H9 (cell line): ENCODE measurements around the gene KLHL10. TPM values are rescaled to one million over a fixed set of nuclear protein-coding genes. Genes with fewer than 3 reads are reported as not detected.

Source experiments
- DNase-seq: peaks from one replicate; pipeline ENCODE4 v3.0.0-alpha.2; 2017
- H2AFZ ChIP-seq: one replicate; pipeline ENCODE4 v1.6.1; 2013; ENCODE audit warnings: mild to moderate bottlenecking, low read length, control low read depth, moderate library complexity
- H2AK5ac ChIP-seq: 2 replicates; pipeline ENCODE4 v1.6.1; 2013; ENCODE audit warnings: low read length, control low read depth, mixed read lengths; ENCODE audit not compliant: insufficient read length
- H2BK120ac ChIP-seq: one replicate; pipeline ENCODE4 v1.6.1; 2013; ENCODE audit warnings: low read depth, mild to moderate bottlenecking, low read length, control low read depth, inconsistent platforms; ENCODE audit not compliant: poor library complexity, severe bottlenecking
- H2BK12ac ChIP-seq: 2 replicates; pipeline ENCODE4 v1.6.1; 2013; ENCODE audit warnings: low read length, control low read depth, mixed read lengths, low read depth; ENCODE audit not compliant: insufficient read length
- H2BK15ac ChIP-seq: 2 replicates; pipeline ENCODE4 v1.6.1; 2013; ENCODE audit warnings: low read depth, low read length, control low read depth
- H2BK20ac ChIP-seq: one replicate; pipeline ENCODE4 v1.6.1; 2013; ENCODE audit warnings: low read depth, mild to moderate bottlenecking, low read length, control low read depth, inconsistent platforms; ENCODE audit not compliant: poor library complexity, severe bottlenecking
- H2BK5ac ChIP-seq: 2 replicates; pipeline ENCODE4 v1.6.1; 2013; ENCODE audit warnings: low read length, control low read depth, mixed read lengths; ENCODE audit not compliant: insufficient read length
- H3K14ac ChIP-seq: 2 replicates; pipeline ENCODE4 v1.6.1; 2013; ENCODE audit warnings: low read length, control low read depth; ENCODE audit not compliant: insufficient read depth
- H3K18ac ChIP-seq: 2 replicates; pipeline ENCODE4 v1.6.1; 2013; ENCODE audit warnings: low read depth, mild to moderate bottlenecking, mixed read lengths, low read length, control low read depth; ENCODE audit not compliant: insufficient read length
- H3K23ac ChIP-seq: 2 replicates; pipeline ENCODE4 v1.6.1; 2013; ENCODE audit warnings: low read length, control low read depth, mixed read lengths, low read depth; ENCODE audit not compliant: insufficient read length
- H3K23me2 ChIP-seq: 2 replicates; pipeline ENCODE4 v1.6.1; 2013; ENCODE audit warnings: low read depth, mild to moderate bottlenecking, mixed read lengths, low read length, control low read depth; ENCODE audit not compliant: insufficient read length, poor library complexity, severe bottlenecking
- H3K27ac ChIP-seq: 2 replicates; pipeline ENCODE4 v1.5.1; 2013; ENCODE audit warnings: low read length, control low read depth, mixed read lengths, low read depth; ENCODE audit not compliant: insufficient read length
- H3K27me3 ChIP-seq: 2 replicates; pipeline ENCODE4 v1.6.1; 2013; ENCODE audit warnings: low read length, control low read depth, inconsistent platforms; ENCODE audit not compliant: insufficient read depth
- H3K4ac ChIP-seq: 2 replicates; pipeline ENCODE4 v1.6.1; 2013; ENCODE audit warnings: low read depth, mild to moderate bottlenecking, control low read depth, inconsistent platforms, low read length, moderate library complexity
- H3K4me1 ChIP-seq: 2 replicates; pipeline ENCODE4 v1.6.1; 2013; ENCODE audit warnings: low read length, control low read depth, inconsistent platforms; ENCODE audit not compliant: insufficient read depth
- H3K4me2 ChIP-seq: 2 replicates; pipeline ENCODE4 v1.6.1; 2013; ENCODE audit warnings: low read length, control low read depth, mixed read lengths; ENCODE audit not compliant: insufficient read length, insufficient read depth
- H3K56ac ChIP-seq: 2 replicates; pipeline ENCODE4 v1.6.1; 2013; ENCODE audit warnings: low read depth, mild to moderate bottlenecking, mixed read lengths, low read length, control low read depth; ENCODE audit not compliant: insufficient read length
- H3K79me1 ChIP-seq: 2 replicates; pipeline ENCODE4 v1.6.1; 2013; ENCODE audit warnings: low read depth, mild to moderate bottlenecking, moderate library complexity, low read length, control low read depth, inconsistent platforms; ENCODE audit not compliant: insufficient read depth, poor library complexity, severe bottlenecking
- H3K79me2 ChIP-seq: 2 replicates; pipeline ENCODE4 v1.6.1; 2013; ENCODE audit warnings: low read length, control low read depth, inconsistent platforms; ENCODE audit not compliant: insufficient read depth
- H3K9ac ChIP-seq: 2 replicates; pipeline ENCODE4 v1.6.1; 2013; ENCODE audit warnings: low read length, control low read depth, mixed read lengths; ENCODE audit not compliant: insufficient read length; ENCODE audit errors: extremely low read depth
- H3K9me3 ChIP-seq: one replicate; pipeline ENCODE4 v1.6.1; 2013; ENCODE audit warnings: low read depth, low read length, inconsistent platforms; ENCODE audit not compliant: control insufficient read depth
- H3T11ph ChIP-seq: one replicate; pipeline ENCODE4 v1.6.1; 2013; ENCODE audit warnings: mild to moderate bottlenecking, low read length, control low read depth, inconsistent platforms
- H4K20me1 ChIP-seq: one replicate; pipeline ENCODE4 v1.6.1; 2013; ENCODE audit not compliant: control insufficient read depth, insufficient read length, insufficient read depth
- H4K5ac ChIP-seq: 2 replicates; pipeline ENCODE4 v1.6.1; 2013; ENCODE audit warnings: low read depth, mild to moderate bottlenecking, mixed read lengths, low read length, control low read depth; ENCODE audit not compliant: insufficient read length
- H4K8ac ChIP-seq: replicated peaks from 2 replicates; pipeline ENCODE4 v1.6.1; 2013; ENCODE audit warnings: low read length, control low read depth, mixed read lengths, low read depth; ENCODE audit not compliant: insufficient read length
- H4K91ac ChIP-seq: 2 replicates; pipeline ENCODE4 v1.6.1; 2013; ENCODE audit warnings: low read depth, mild to moderate bottlenecking, moderate library complexity, mixed read lengths, low read length, control low read depth; ENCODE audit not compliant: insufficient read length
- H3K27ac Mint-ChIP-seq, 3 experiments: 2 replicates in 2 of 3; 3 replicates in 1 of 3; pipeline ENCODE4 v1.8.0; 2020 to 2021; ENCODE audit warnings: mixed read lengths in 3 of 3, mild to moderate bottlenecking in 1 of 3, moderate library complexity in 1 of 3
- H3K27me3 Mint-ChIP-seq: 2 replicates; pipeline ENCODE4 v1.8.0; 2021; ENCODE audit warnings: low read depth, mild to moderate bottlenecking, moderate library complexity, mixed read lengths
- H3K36me3 Mint-ChIP-seq, 3 experiments: 2 replicates in 2 of 3; 3 replicates in 1 of 3; pipeline ENCODE4 v1.8.0; 2020 to 2021; ENCODE audit warnings: low read depth in 3 of 3, mixed read lengths in 3 of 3; ENCODE audit not compliant: insufficient read depth in 1 of 3
- H3K4me1 Mint-ChIP-seq, 2 experiments: 2 replicates each; pipeline ENCODE4 v1.8.0; 2020; ENCODE audit warnings: mixed read lengths in 2 of 2
- H3K4me3 Mint-ChIP-seq, 2 experiments: 2 replicates in 1 of 2; 3 replicates in 1 of 2; pipeline ENCODE4 v1.8.0; 2020 to 2021; ENCODE audit warnings: mild to moderate bottlenecking in 2 of 2, mixed read lengths in 2 of 2, moderate library complexity in 1 of 2
- H3K9me3 Mint-ChIP-seq, 2 experiments: 2 replicates in 1 of 2; 3 replicates in 1 of 2; pipeline ENCODE4 v1.8.0; 2020; ENCODE audit warnings: mild to moderate bottlenecking in 2 of 2, mixed read lengths in 2 of 2, moderate library complexity in 1 of 2
- CTCF ChIP-seq: fragments of 200-600 bp; sonication (generic); conservative IDR thresholded peaks from 3 replicates; pipeline ENCODE4 v1.8.0; 2021; ENCODE audit warnings: antibody characterized with exemption, mild to moderate bottlenecking
- WGBS: extraction: QIAGEN DNeasy Blood & Tissue Kit; methylation state at CpG from one replicate; pipeline ENCODE4 v1.1.7; 2013; ENCODE audit warnings: missing lambda C conversion rate, low lambda C conversion rate, mixed read lengths; ENCODE audit not compliant: insufficient read length; ENCODE audit errors: extremely low coverage; 5-methylcytosine and 5-hydroxymethylcytosine counted together
- long read RNA-seq: library from polyadenylated mRNA; unstranded; transcript quantifications from one replicate; pipeline ENCODE4 v2.0.0, GENCODE V29; 2020
- total RNA-seq: library from RNA; stranded (reverse); gene quantifications from 2 replicates; pipeline ENCODE4 v1.2.1, GENCODE V29; 2021

The KLHL10 gene
- 0.22 and 0.46 TPM in 2 replicates for total RNA-seq
- long read RNA-seq, partial matches to known transcripts, result 0 of 1 reads
- long read RNA-seq, other reads (novel, unspliced or antisense), result 1 of 1 reads

- Histone ChIP-seq H3K14ac (no peak within 1 kb of the TSS), H4K8ac (no peak within 1 kb of the TSS), H4K91ac (no peak within 1 kb of the TSS), H3K27me3 (no peaks in the 10 kb centered on the region), H2BK120ac (no peak within 1 kb of the TSS), H3K4ac (no peak within 1 kb of the TSS), H3K56ac (no peak within 1 kb of the TSS), H4K5ac (no peak within 1 kb of the TSS), H3K4me2 (no peak within 1 kb of the TSS), H4K20me1 (peaks cover 2% of the 10 kb centered on the region), H3K23ac (no peak within 1 kb of the TSS), H3T11ph (no peak within 1 kb of the TSS), H3K79me1 (no peaks in the 10 kb centered on the region), H3K9ac (no peak within 1 kb of the TSS), H3K79me2 (no peaks in the 10 kb centered on the region), H3K27ac (no peak within 1 kb of the TSS), H2BK15ac (no peak within 1 kb of the TSS), H3K18ac (no peak within 1 kb of the TSS), H3K23me2 (peaks cover 5% of the 10 kb centered on the region), H2BK12ac (no peak within 1 kb of the TSS), H2BK5ac (no peak within 1 kb of the TSS), H3K9me3 (no peaks in the 10 kb centered on the region), H2BK20ac (no peak within 1 kb of the TSS), H3K4me1 (no peaks in the 10 kb centered on the region), H2AK5ac (no peak within 1 kb of the TSS), H2AFZ (no peak within 1 kb of the TSS)
- DNase-seq, result no peak
- no peaks in the 10 kb centered on the region for H3K9me3 Mint-ChIP-seq
- H3K4me3 Mint-ChIP-seq, result peak within 1 kb of the TSS; percentile 83 to 88
- H3K4me1 Mint-ChIP-seq, result peaks cover 10 to 12% of the 10 kb centered on the region in 2 experiments
- H3K27ac Mint-ChIP-seq, result no peak within 1 kb of the TSS
- WGBS, result no CpG with 5 or more reads among the region's 15 CpGs
- H3K36me3 Mint-ChIP-seq, result peaks cover under 1 to 13% (median 7%) of the 10 kb centered on the region in 3 experiments; a peak in 5 of 7 replicates
- TF ChIP-seq CTCF, result no peak
- peaks cover 16% of the 10 kb centered on the region for H3K27me3 Mint-ChIP-seq
Observed at GRCh38 chr17:41837761-41838538, at the start of gene KLHL10. Gene KLHL10, plus strand, starts transcription at chr17:41837825. Its CDS starts 108 bp downstream, at chr17:41837933.
